Endothelial cell of umbilical vein (primary cell): ENCODE results near the gene LYSMD3.

Experiments used
- CTCF ChIP-seq, 2 donors: IDR thresholded peaks; 1 replicate in 1 of 2; 2 replicates in 1 of 2; pipeline ENCODE4 v1.5.1; 2011; ENCODE audit warnings: low read length in 2 of 2, mild to moderate bottlenecking in 2 of 2, moderate library complexity in 2 of 2, control low read depth in 1 of 2, inconsistent platforms in 1 of 2, low read depth in 1 of 2; ENCODE audit not compliant: insufficient read depth in 1 of 2; ENCODE audit errors: extremely low read depth in 1 of 2
- EZH2 ChIP-seq: IDR thresholded peaks from 2 replicates; pipeline ENCODE4 v1.6.1; 2012; ENCODE audit warnings: borderline replicate concordance, low read depth, mild to moderate bottlenecking, moderate library complexity, low read length, inconsistent platforms; ENCODE audit not compliant: severe bottlenecking
- MYC ChIP-seq: IDR thresholded peaks from one replicate; pipeline ENCODE4 v1.6.1; 2011; ENCODE audit warnings: mild to moderate bottlenecking, low read depth, low read length
- POLR2A ChIP-seq: IDR thresholded peaks from 2 replicates; pipeline ENCODE4 v1.6.1; 2012; ENCODE audit warnings: low read depth, mild to moderate bottlenecking, control low read depth, low read length
- POLR2AphosphoS5 ChIP-seq: IDR thresholded peaks from 2 replicates; pipeline ENCODE4 v1.6.1; 2012; ENCODE audit warnings: low read depth, mild to moderate bottlenecking, control low read depth, low read length, moderate library complexity; ENCODE audit not compliant: insufficient read depth

GRCh38 chr5:90504743-90505142 is 24.6 kb downstream of the LYSMD3 start:
- TF ChIP-seq CTCF (IDR thresholded peaks at IDR 0.05; ENCODE audit: extremely low read depth in 1 of 2, insufficient read depth in 1 of 2, low read depth in 1 of 2, low read length in 2 of 2) (no peak), POLR2A (no peak), EZH2 (no peak), POLR2AphosphoS5 (no peak), MYC (no peak)
